H1 (cell line): ENCODE data around the gene MRTFB. TPM values are rescaled to one million over a fixed set of nuclear protein-coding genes. Genes with fewer than 3 reads are reported as not detected.

ENCODE experiments used
- CTCF ChIA-PET: fragments of 300-600 bp; sonication (Branson Sonifier 250); formaldehyde crosslinking; loops from one replicate; lab custom pipeline; 2021; ENCODE audit not compliant: partially characterized antibody; lab: Charles Lee
- POLR2A ChIA-PET: fragments of 300-600 bp; sonication (Branson Sonifier 250); formaldehyde crosslinking; loops from one replicate; lab custom pipeline; 2021; ENCODE audit warnings: inconsistent platforms; ENCODE audit not compliant: partially characterized antibody; lab: Charles Lee
- DNase-seq, 2 experiments: peaks; one replicate each; pipeline versions ENCODE4 v3.0.0 to v3.0.0-alpha.2; 2010 to 2022; ENCODE audit warnings: low spot score in 2 of 2, low read depth in 1 of 2, mixed read lengths in 1 of 2
- FAIRE-seq: peaks from 2 replicates; lab custom pipeline; 2011; peaks lifted over from hg19 to GRCh38; lab: Jason Lieb, UNC
- H2AFZ ChIP-seq: 2 replicates; pipeline ENCODE4 v1.8.1; 2012; ENCODE audit warnings: low read length, inconsistent platforms
- H2AK5ac ChIP-seq: 2 replicates; pipeline ENCODE4 v1.6.1; 2013; ENCODE audit warnings: low read depth, low read length
- H2BK120ac ChIP-seq: replicated peaks from 2 replicates; pipeline ENCODE3; 2013; ENCODE audit warnings: low read depth, low read length, inconsistent platforms
- H2BK12ac ChIP-seq: 2 replicates; pipeline ENCODE4 v1.6.1; 2013; ENCODE audit warnings: low read depth, low read length
- H2BK15ac ChIP-seq: 2 replicates; pipeline ENCODE4 v1.6.1; 2013; ENCODE audit warnings: low read length
- H2BK20ac ChIP-seq: 2 replicates; pipeline ENCODE4 v1.6.1; 2013; ENCODE audit warnings: low read length
- H2BK5ac ChIP-seq: 2 replicates; pipeline ENCODE4 v1.6.1; 2013; ENCODE audit warnings: low read depth, low read length
- H3K14ac ChIP-seq: 2 replicates; pipeline ENCODE4 v1.6.1; 2013; ENCODE audit warnings: inconsistent platforms; ENCODE audit not compliant: insufficient read length
- H3K18ac ChIP-seq: 2 replicates; pipeline ENCODE4 v1.6.1; 2013; ENCODE audit warnings: low read length; ENCODE audit errors: extremely low read depth
- H3K23ac ChIP-seq: 2 replicates; pipeline ENCODE4 v1.6.1; 2013; ENCODE audit warnings: inconsistent platforms; ENCODE audit not compliant: insufficient read length
- H3K23me2 ChIP-seq: 2 replicates; pipeline ENCODE4 v1.6.1; 2013; ENCODE audit warnings: low read depth, low read length
- H3K27ac ChIP-seq: 2 replicates; pipeline ENCODE4 v1.6.1; 2011; ENCODE audit warnings: low read depth, low read length, inconsistent platforms
- H3K27me3 ChIP-seq, 4 experiments: replicated peaks in 1 of 4; 1 replicate in 1 of 4; 2 replicates in 3 of 4; pipeline versions ENCODE4 v1.6.1 to v1.8.1; 2011 to 2013; ENCODE audit warnings: low read length in 3 of 4, mild to moderate bottlenecking in 3 of 4, inconsistent platforms in 2 of 4, mixed read lengths in 2 of 4, moderate library complexity in 1 of 4; ENCODE audit not compliant: control insufficient read depth in 3 of 4, insufficient read depth in 3 of 4; ENCODE audit errors: extremely low read depth in 1 of 4
- H3K36me3 ChIP-seq, 4 experiments: 2 replicates each; pipeline versions ENCODE4 v1.6.1 to v1.8.1; 2011 to 2013; ENCODE audit warnings: mild to moderate bottlenecking in 4 of 4, low read length in 3 of 4, moderate library complexity in 2 of 4, control low read depth in 1 of 4, inconsistent platforms in 1 of 4; ENCODE audit not compliant: insufficient read depth in 4 of 4, control insufficient read depth in 2 of 4
- H3K4ac ChIP-seq: replicated peaks from 2 replicates; pipeline ENCODE3; 2013; ENCODE audit warnings: low read length, low read depth, mixed read lengths, inconsistent platforms; ENCODE audit not compliant: insufficient read length
- H3K4me1 ChIP-seq, 4 experiments: replicated peaks in 1 of 4; 1 replicate in 1 of 4; 2 replicates in 3 of 4; pipeline versions ENCODE4 v1.6.1 to v1.8.1; 2011 to 2013; ENCODE audit warnings: low read length in 3 of 4, inconsistent platforms in 2 of 4, mixed read lengths in 1 of 4; ENCODE audit not compliant: insufficient read depth in 4 of 4, control insufficient read depth in 3 of 4
- H3K4me2 ChIP-seq, 2 experiments: 2 replicates each; pipeline versions ENCODE4 v1.6.1 to v1.8.1; 2011 to 2013; ENCODE audit warnings: low read depth in 2 of 2, low read length in 2 of 2, control low read depth in 1 of 2, inconsistent platforms in 1 of 2, mild to moderate bottlenecking in 1 of 2; ENCODE audit not compliant: insufficient read depth in 1 of 2
- H3K4me3 ChIP-seq, 4 experiments: fragments of 200-600, 300-600 bp in 1 of 4; sonication (generic), shearing (Covaris generic), sonication (Bioruptor Twin) in 1 of 4; 2 replicates each; pipeline versions ENCODE4 v1.5.1 to v1.8.1; 2011 to 2016; ENCODE audit warnings: low read length in 4 of 4, low read depth in 3 of 4, control low read depth in 2 of 4, inconsistent platforms in 2 of 4, mild to moderate bottlenecking in 2 of 4, mixed read lengths in 1 of 4, moderate library complexity in 1 of 4; ENCODE audit not compliant: insufficient read depth in 2 of 4; ENCODE audit errors: extremely low read depth in 1 of 4
- H3K56ac ChIP-seq: replicated peaks from 2 replicates; pipeline ENCODE3; 2013; ENCODE audit warnings: low read depth, mild to moderate bottlenecking, mixed read lengths, low read length, inconsistent platforms; ENCODE audit not compliant: insufficient read length
- H3K79me1 ChIP-seq: 2 replicates; pipeline ENCODE4 v1.6.1; 2013; ENCODE audit warnings: low read depth, low read length, control low read depth
- H3K79me2 ChIP-seq, 2 experiments: 2 replicates each; pipeline versions ENCODE4 v1.6.1 to v1.8.1; 2012 to 2013; ENCODE audit warnings: low read length in 2 of 2, mild to moderate bottlenecking in 2 of 2, inconsistent platforms in 1 of 2; ENCODE audit not compliant: insufficient read depth in 2 of 2, control insufficient read depth in 1 of 2
- H3K9ac ChIP-seq, 4 experiments: replicated peaks in 1 of 4; 1 replicate in 1 of 4; 2 replicates in 3 of 4; pipeline versions ENCODE4 v1.6.1 to v1.8.1; 2011 to 2013; ENCODE audit warnings: low read depth in 3 of 4, low read length in 3 of 4, control low read depth in 2 of 4, mild to moderate bottlenecking in 2 of 4, moderate library complexity in 2 of 4, inconsistent platforms in 1 of 4; ENCODE audit errors: extremely low read depth in 1 of 4
- H3K9me3 ChIP-seq, 2 experiments: 2 replicates each; pipeline versions ENCODE4 v1.6.1 to v1.8.1; 2012 to 2013; ENCODE audit warnings: mild to moderate bottlenecking in 2 of 2, moderate library complexity in 2 of 2, control low read depth in 1 of 2, inconsistent platforms in 1 of 2, low read depth in 1 of 2, low read length in 1 of 2, mixed read lengths in 1 of 2; ENCODE audit not compliant: insufficient read depth in 2 of 2
- H4K20me1 ChIP-seq, 2 experiments: replicated peaks in 1 of 2; 2 replicates each; pipeline versions ENCODE3 to v1.8.1; 2011 to 2013; ENCODE audit warnings: inconsistent platforms in 2 of 2, low read length in 2 of 2, mild to moderate bottlenecking in 1 of 2; ENCODE audit not compliant: insufficient read depth in 2 of 2, control insufficient read depth in 1 of 2
- H4K5ac ChIP-seq: 2 replicates; pipeline ENCODE4 v1.6.1; 2013; ENCODE audit warnings: low read length, low read depth, mixed read lengths, inconsistent platforms; ENCODE audit not compliant: insufficient read length
- H4K8ac ChIP-seq: 2 replicates; pipeline ENCODE4 v1.8.0; 2013; ENCODE audit warnings: mild to moderate bottlenecking, moderate library complexity, low read length, inconsistent platforms; ENCODE audit not compliant: insufficient read depth; ENCODE audit errors: extremely low read depth
- H4K91ac ChIP-seq: replicated peaks from 2 replicates; pipeline ENCODE3; 2013; ENCODE audit warnings: low read length, mixed read lengths, inconsistent platforms; ENCODE audit not compliant: insufficient read length
- CBX5 ChIP-seq: fragments of 300-800, 300-1000 bp; sonication (generic); IDR thresholded peaks from 2 replicates; pipeline ENCODE4 v1.7.1; 2016; ENCODE audit warnings: antibody characterized with exemption, low read length, low read depth
- POU5F1 ChIP-seq: IDR thresholded peaks from 2 replicates; pipeline ENCODE4 v1.6.1; 2011; ENCODE audit warnings: low read depth, mild to moderate bottlenecking, low read length, moderate library complexity
- RNF2 ChIP-seq: fragments of 200-900, 300-1000 bp; sonication (generic); IDR thresholded peaks from 2 replicates; pipeline ENCODE4 v1.7.1; 2016; ENCODE audit warnings: borderline replicate concordance, low read depth, mild to moderate bottlenecking, antibody characterized with exemption, low read length; ENCODE audit not compliant: poor library complexity, severe bottlenecking; ENCODE audit errors: missing control alignments
- SIRT6 ChIP-seq: IDR thresholded peaks from one replicate; pipeline ENCODE4 v1.7.1; 2012; ENCODE audit warnings: low read length, inconsistent platforms
- SP4 ChIP-seq: IDR thresholded peaks from 2 replicates; pipeline ENCODE4 v1.6.1; 2012; ENCODE audit warnings: low read length, inconsistent platforms
- TCF12 ChIP-seq: IDR thresholded peaks from 2 replicates; pipeline ENCODE4 v1.6.1; 2011; ENCODE audit warnings: low read depth, mild to moderate bottlenecking, low read length
- YY1 ChIP-seq: IDR thresholded peaks from 2 replicates; pipeline ENCODE4 v1.6.1; 2011; ENCODE audit warnings: low read depth, mild to moderate bottlenecking, low read length
- WGBS, 2 experiments: shearing (Covaris generic) in 1 of 2; methylation state at CpG; one replicate each; pipeline versions ENCODE4 v1.1.6 to v1.1.7; 2013 to 2015; ENCODE audit warnings: low lambda C conversion rate in 2 of 2, mixed read lengths in 2 of 2, inconsistent platforms in 1 of 2, low coverage in 1 of 2, missing lambda C conversion rate in 1 of 2; ENCODE audit not compliant: insufficient replicate concordance in 2 of 2, insufficient coverage in 1 of 2, insufficient read length in 1 of 2; ENCODE audit errors: extremely low coverage in 1 of 2, missing lambda C conversion rate in 1 of 2; 5-methylcytosine and 5-hydroxymethylcytosine counted together
- polyA plus RNA-seq, 7 experiments: library from polyadenylated mRNA; depleted of rRNA in 3 of 7; stranded (reverse) in 5 of 7; unstranded in 2 of 7; fragments of >200 nt in 5 of 7; fragments of 200-250 nt in 2 of 7; gene quantifications; 1 replicate in 5 of 7; 2 replicates in 1 of 7; 4 replicates in 1 of 7; pipeline versions ENCODE4 v1.2.1 to v1.2.3, GENCODE V29; 2011 to 2013; ENCODE audit warnings: missing spikeins in 2 of 7, mixed read lengths in 2 of 7
- total RNA-seq: library from RNA; stranded (reverse); fragmentation: NEBNext Ultra II Directional; extraction: Animal tissue kit (Norgen Biotek cat#: 25700); gene quantifications from 2 replicates; pipeline ENCODE4 v1.2.1, GENCODE V29; 2021

MRTFB gene
- total and polyA plus RNA-seq, 2 of the 8 experiments (the other 6 are each of a cell fraction or from before 2014, with no cell fraction given): 13.5 to 34.9 TPM

- H4K20me1 ChIP-seq: peaks cover 3 to 14% of the 10 kb centered on the region in 2 experiments
- WGBS, 2 experiments: 92% methylated on average over 1 of the region's 1 CpG; no CpG with 5 or more reads in 1 of the 2 experiments
- no peak overlapping the region for H2AK5ac ChIP-seq
- no peak overlapping the region for H3K14ac ChIP-seq
- H2AFZ ChIP-seq: no peak overlapping the region
- no peaks in the 10 kb centered on the region for H3K27me3 ChIP-seq
- no peak overlapping the region for H3K4me3 ChIP-seq
- H3K79me1 ChIP-seq: peaks cover 17% of the 10 kb centered on the region
- H3K23ac ChIP-seq: no peak overlapping the region
- no peak overlapping the region for H3K56ac ChIP-seq
- no peak overlapping the region for H2BK20ac ChIP-seq
- H3K9me3 ChIP-seq: no peaks in the 10 kb centered on the region
- no peaks in the 10 kb centered on the region for H3K36me3 ChIP-seq
- H3K27ac ChIP-seq: no peak overlapping the region
- H2BK120ac ChIP-seq: no peak overlapping the region
- no peak overlapping the region for H2BK12ac ChIP-seq
- H3K4me2 ChIP-seq: no peak overlapping the region
- no peak overlapping the region for H3K4ac ChIP-seq
- peaks cover 0 to 53% of the 10 kb centered on the region in 2 experiments; a peak in 2 of 4 replicates for H3K79me2 ChIP-seq
- no peaks in the 10 kb centered on the region for H3K23me2 ChIP-seq
- H4K91ac ChIP-seq: no peak overlapping the region
- no peak for DNase-seq
- TF ChIP-seq POU5F1 (no peak), SIRT6 (no peak), YY1 (no peak), SP4 (no peak), CBX5 (no peak), RNF2 (no peak), TCF12 (no peak)
- TF ChIP-seq, all 59 proteins: peak for 0
- H3K9ac ChIP-seq: no peak overlapping the region
- ChIA-PET CTCF (interaction anchor here (1.0 to 1.6 kb wide), 3 partner anchors 8 to 193 kb away, joined by 3 to 5 read pairs (median 3); partner anchors contain the start of gene ERCC4), POLR2A (interaction anchor here (1.4 to 1.5 kb wide), 2 partner anchors 9 to 123 kb away, joined by 3 to 4 read pairs; no protein-coding TSS in a partner anchor)
- no peak for FAIRE-seq
- no peak overlapping the region for H4K8ac ChIP-seq
- H3K4me1 ChIP-seq: peaks cover 0 to 12% (median 3%) of the 10 kb centered on the region in 4 experiments; a peak in 4 of 7 replicates
- no peak overlapping the region for H3K18ac ChIP-seq
- H2BK15ac ChIP-seq: no peak overlapping the region
- H2BK5ac ChIP-seq: no peak overlapping the region
- H4K5ac ChIP-seq: no peak overlapping the region
Observed at GRCh38 chr16:14112539-14112856, 41.4 kb downstream of the MRTFB start.
